HG02678 (cell line): ENCODE results near the gene FKBP8.

Experiments used
- ATAC-seq: cut with Tn5 transposase; IDR thresholded peaks from one replicate; pipeline ENCODE4 v1.9.1; 2021; ENCODE audit warnings: mild to moderate bottlenecking, moderate library complexity; ENCODE audit not compliant: unreplicated experiment

The FKBP8 gene

GRCh38 chr19:18522124-18522861 is 21.1 kb downstream of the FKBP8 start:
- ATAC-seq = peak; percentile 83

- no peak for ATAC-seq
These were observed 21.7 kb downstream of the FKBP8 start, which contains the start of gene ELL for GRCh38 chr19:18521692-18522123. TSS of gene ELL (minus strand) at chr19:18522070. CDS start at chr19:18522055, 15 bp downstream.

DNA sequence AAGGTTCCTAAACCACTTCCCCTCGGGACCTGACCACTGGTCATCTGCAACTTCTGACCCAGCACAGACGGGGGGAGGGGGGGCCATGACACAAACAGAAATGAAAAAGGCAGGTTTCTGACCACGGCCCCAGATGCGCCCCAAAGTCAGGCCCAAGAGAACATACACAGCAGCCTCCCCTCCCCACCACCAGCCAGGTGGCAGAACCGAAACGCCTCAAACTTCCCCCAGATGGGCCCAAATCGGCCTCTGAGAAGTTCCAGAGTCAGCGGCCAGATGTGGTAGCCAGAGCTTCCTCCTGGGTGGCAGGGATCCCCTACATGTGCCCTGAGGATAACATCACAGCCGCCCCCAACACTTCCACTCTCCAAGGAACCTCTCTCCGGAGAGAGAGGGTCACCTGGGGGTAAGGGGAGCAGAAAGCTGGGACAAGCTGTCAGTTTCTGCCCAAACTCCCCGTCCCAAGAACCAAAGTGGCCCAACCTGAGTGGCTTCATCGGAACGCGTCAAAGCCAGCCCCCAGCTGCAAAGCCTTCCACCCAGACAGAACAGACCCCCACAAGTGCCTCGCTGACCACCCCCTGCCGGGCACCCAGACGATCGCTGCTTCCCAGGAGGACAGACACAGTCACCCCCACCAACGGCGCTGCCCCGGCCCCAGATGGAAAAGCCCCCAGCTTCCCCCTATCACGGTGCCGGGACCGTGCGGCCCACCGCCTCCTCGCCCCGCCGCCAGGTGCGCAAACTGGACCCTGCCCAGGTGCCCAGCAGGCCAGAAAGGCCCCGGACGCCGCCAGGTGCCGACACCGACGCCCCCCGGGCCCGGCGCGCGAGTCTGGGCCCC is 22.3 kb downstream of the FKBP8 start:
- ATAC-seq = no peak

DNA sequence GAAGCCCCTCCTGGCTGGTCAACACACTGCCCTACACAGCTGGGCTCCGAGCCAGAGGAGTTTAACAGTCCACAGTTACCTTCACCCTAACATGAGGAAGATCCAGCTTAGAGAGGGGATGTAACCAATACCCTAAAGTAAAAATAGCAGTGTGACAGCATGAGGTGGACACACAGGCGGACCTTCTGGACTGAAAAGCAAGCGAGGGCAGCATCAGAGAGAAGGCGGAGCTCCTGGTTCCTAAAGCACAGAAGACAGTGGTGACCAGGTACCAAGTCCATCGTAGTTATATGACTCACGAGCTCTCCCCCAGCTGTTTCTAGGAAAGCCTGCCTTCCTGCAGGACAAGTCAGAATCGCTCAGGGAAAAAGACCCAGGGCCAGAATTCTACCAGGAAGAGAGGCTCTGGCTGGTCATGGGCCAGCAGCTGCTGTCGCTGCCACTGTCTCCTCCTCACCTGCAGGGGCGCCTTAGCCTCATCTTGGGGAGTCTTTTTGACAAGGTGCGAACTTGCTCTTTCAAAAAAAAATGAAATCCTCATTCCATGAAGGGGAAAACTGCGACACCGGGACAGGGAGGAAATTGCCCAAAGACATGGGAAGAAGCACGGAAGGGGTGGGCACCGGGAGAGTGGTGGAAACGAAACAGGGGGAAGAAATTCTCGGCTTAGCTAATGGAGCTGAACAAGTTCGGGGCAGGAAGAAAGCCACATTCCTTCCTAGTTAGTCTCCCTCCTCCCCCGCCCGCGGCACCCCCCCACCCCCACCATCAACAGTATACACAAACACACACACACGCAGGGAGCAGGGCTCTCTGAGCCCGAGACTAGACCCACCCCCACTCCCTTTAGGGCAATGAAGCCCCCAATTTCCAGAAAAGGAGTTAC is 23.2 kb downstream of the FKBP8 start:
- ATAC-seq = no peak

DNA sequence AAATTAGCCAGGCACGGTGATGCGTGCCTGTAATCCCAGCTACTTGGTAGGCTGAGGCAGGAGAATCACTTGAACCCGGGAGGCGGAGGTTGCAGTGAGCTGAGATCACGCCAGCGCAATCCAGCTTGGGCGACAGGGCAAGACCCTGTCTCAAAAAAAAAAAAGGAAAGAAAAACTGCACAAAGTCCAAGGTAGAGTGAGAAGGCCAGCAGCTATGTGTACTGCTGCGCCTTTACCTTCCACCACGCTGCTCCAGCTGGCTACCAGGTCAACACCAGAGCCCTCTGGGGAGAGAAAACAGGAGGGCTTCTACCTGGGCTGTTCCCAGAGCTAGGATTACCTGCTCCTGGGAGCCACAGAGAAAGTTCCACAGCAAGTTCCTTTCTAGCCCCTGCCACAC is 24.7 kb downstream of the FKBP8 start:
- no peak for ATAC-seq

DNA sequence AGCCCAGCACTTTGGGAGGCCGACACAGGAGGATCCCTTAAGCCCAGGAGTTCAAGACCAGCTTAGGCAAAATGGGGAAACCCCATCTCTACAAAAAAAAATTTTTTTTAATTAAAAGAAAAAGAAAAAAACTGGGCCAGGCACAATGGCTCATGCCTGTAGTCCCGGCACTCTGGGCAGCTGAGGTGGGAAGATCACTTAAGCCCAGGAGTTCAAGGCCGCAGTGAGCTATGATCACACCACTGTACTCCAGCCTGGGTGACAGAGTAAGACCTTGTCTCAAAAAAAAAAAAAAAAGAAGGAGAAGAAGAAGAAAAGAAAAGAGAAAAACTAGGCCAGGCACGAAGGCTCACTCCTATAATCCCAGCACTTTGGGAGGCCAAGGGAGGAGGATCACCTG is 25.8 kb downstream of the FKBP8 start:
- ATAC-seq = no peak

- ATAC-seq = no peak
These were observed 27.4 kb downstream of the FKBP8 start for GRCh38 chr19:18515959-18516358.

DNA sequence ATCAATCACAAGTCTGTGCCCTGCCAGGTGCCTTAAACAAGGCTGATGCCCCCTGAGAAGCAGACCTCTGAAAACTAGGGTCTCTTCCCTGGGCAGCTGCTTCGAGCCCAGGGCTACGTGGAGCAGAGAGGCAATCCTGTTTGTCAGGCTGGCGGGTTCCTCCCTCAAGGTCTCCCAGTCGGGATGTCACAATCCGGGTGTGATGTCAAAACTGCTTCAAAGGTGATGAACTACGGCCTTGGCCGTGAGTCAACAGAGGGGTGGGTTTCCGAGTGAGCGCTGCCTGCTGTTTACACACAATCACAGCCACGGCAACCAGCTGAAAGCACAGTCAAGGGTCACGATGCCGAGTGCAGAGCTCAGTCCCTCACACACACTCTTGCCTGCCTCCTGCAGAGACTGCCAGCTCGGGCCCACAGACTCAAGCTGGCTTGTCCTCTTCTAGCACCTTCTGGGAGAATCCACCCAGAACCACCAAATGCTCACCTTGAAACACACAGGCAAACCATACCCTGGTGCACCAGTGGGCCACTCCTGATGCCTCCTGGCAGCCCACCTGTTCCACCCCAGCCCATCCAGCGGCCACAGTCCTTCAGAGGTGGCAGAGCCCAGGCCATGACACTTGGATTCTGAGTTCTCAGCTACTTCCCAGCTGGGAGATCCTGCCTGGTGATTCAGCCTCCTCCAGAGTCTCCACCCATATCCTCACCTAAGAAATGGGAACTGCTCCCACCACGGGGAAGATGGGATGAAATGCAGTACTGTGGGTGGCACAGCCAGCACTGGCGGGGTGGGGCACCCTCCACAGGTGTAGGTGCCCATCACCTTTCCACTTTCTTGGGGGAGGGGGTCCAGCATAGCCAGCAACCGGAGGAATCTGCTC is 28.3 kb downstream of the FKBP8 start:
- ATAC-seq = no peak

GRCh38 chr19:18513868-18514267 is 29.5 kb downstream of the FKBP8 start:
- no peak for ATAC-seq

GRCh38 chr19:18510216-18510615 is 33.2 kb downstream of the FKBP8 start:
- ATAC-seq = no peak

DNA sequence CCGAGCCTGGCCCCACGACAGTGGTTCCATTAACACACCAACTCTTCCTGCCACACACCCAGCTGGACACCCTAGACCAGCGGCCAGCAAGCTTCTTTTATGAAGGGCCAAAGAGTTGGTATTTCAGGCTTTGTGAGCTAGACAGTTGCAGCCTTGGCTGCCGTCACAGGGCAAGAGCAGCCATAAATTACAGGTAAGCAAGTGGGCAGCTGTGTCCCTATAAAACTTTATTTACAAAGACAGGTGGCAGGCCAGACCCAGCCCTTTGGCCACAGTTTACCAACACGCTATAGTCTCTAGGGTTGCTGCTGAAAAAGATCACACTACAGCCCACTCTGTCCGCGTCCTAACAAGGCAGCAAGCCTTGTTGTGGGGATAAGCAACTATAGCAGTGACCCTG is 34.8 kb downstream of the FKBP8 start:
- ATAC-seq = no peak

DNA sequence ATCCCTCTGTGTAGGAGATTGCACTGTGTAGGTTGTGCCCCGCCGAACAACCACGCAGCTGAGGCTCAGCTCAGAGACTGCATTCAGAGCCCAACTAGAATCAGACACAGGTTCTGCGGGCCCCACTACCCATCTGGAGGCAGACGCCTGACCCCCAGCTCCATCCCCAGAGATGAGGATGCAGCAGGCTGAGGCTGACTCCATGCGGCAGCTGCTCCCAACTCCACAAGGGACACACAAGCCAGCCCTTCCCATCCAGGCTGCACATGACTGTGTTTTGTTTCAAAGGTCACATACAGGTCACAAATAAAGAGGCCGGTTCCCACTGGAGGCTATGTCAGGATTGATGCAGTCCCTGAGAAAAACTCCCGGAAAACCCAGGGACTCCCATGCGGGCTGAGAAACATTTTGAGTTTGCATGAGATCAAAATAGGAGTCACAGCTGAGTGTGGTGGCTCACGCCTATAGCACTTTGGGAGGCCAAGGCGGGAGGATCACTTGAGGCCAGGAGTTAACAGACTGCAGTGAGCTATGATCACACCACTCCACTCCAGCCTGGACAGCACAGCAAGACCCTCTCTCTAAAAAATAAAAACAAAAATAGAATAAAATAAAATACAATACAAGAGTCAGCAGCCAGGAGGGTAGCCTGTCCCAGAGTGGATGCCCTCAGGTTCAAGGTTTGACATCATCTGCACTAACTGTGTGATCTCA is 35.5 kb downstream of the FKBP8 start:
- ATAC-seq = no peak

DNA sequence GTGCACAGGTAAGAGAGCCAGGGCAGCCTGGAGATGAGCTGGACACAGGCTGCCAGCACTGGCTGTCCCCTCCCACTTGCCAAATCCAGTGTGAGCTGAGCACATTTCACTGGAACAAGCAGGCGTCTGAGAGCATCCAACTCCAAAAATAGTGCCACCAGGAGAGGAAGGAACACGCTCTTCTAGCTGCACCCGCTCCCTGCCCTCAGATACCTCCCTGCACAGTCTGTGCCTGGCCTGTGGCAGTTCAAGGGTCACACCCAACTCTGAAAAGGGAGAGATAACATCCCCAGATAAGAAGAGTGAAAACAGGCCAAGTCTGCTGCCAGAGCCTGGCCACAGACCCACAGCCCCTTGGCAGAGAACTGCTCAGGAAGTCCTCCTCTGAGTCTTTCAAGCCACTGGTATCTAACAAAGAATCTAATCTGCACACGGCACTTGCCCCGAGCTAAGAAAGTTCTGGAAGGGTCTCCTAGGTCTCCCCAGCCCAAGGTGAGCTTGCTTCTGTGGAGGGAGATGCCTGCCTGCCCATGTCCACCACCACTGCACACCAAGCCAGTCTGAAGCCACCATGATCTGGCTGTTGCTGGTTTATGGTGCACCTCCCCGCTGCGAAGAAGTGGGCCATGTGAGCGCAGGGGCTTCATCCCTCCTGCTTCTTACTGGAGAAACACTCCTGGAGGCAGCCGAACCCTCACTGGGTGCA is 36.2 kb downstream of the FKBP8 start:
- no peak for ATAC-seq

GRCh38 chr19:18506101-18506930 is 37.1 kb downstream of the FKBP8 start:
- no peak for ATAC-seq

DNA sequence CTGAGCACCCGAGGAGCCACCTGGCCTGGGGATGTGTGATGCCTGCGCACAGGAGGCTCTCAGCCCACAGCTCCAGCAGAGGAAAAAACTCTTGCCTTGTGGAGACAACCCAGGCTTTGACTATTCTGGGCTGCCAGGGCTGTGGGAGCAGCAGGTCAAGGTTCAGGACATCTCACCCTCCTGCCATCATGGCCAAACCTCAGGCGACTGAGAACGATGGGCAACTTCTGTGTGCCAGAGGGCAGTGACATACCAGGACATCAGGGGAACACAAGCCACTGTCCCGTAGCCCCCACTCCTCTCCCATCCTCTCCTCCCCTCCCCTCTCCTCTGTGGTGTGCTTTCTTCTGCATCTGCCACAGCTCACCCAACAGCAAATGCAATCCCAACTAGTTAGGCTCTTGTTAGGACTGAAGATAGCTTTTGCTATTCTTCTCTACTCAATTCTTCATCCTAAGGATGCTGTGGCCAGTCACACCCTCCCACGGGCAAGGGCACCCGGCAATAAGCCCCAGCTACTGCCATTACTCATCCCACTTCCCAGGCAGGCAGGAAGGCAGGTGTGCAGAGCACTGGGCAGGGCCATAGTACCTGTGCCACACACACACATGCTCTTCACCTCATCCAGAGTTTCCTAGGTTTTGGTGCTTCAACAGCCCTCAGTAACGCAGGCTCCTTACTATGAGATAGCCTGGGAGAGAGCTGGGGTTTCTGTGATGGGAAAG is 38.3 kb downstream of the FKBP8 start:
- ATAC-seq = no peak

GRCh38 chr19:18503971-18504885 is 39.1 kb downstream of the FKBP8 start:
- ATAC-seq = no peak
